ENCODE results near the gene APOA4. TPM values are rescaled to one million over a fixed set of nuclear protein-coding genes. Genes with fewer than 3 reads are reported as not detected.

Gene APOA4
- not detected for total RNA-seq

GRCh38 chr11:116823031-116823843 is at the start of gene APOA4:
TSS of gene APOA4 (minus strand) at chr11:116823304. CDS start at chr11:116823191, 113 bp downstream.
- WGBS, 2 donors (ENCODE audit: low coverage in 1 of 2) = 85% methylated on average over 15 of the region's 16 CpGs; no CpG with 5 or more reads in 1 of the 2 donors
- no peak for DNase-seq
- Histone ChIP-seq H3K4me1 (no peaks in the 10 kb centered on the region), H3K9me3 (no peaks in the 10 kb centered on the region), H3K4me3 (no peak within 1 kb of the TSS), H3K27me3 (no peaks in the 10 kb centered on the region), H3K27ac (no peak within 1 kb of the TSS), H3K36me3 (no peaks in the 10 kb centered on the region)
- intact Hi-C loops (cut with DNase I; ENCODE audit: low total_unique reads) (no loop called here), in situ Hi-C loops (cut with MboI; ENCODE audit: low pct_ligation_motif_present in 1 of 4, low pct_unique_long_range_greater_than_20kb in 1 of 4, low sequenced_read_pairs in 3 of 4) (no loop called here)
- TF ChIP-seq EP300 (IDR thresholded peaks at IDR 0.05; ENCODE audit: low read depth) (no peak), POLR2A (IDR thresholded peaks at IDR 0.05) (no peak), POLR2AphosphoS5 (IDR thresholded peaks at IDR 0.05) (no peak)
- TF ChIP-seq, protein P1, sequence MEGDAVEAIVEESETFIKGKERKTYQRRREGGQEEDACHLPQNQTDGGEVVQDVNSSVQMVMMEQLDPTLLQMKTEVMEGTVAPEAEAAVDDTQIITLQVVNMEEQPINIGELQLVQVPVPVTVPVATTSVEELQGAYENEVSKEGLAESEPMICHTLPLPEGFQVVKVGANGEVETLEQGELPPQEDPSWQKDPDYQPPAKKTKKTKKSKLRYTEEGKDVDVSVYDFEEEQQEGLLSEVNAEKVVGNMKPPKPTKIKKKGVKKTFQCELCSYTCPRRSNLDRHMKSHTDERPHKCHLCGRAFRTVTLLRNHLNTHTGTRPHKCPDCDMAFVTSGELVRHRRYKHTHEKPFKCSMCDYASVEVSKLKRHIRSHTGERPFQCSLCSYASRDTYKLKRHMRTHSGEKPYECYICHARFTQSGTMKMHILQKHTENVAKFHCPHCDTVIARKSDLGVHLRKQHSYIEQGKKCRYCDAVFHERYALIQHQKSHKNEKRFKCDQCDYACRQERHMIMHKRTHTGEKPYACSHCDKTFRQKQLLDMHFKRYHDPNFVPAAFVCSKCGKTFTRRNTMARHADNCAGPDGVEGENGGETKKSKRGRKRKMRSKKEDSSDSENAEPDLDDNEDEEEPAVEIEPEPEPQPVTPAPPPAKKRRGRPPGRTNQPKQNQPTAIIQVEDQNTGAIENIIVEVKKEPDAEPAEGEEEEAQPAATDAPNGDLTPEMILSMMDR (IDR thresholded peaks at IDR 0.05) = no peak

DNA sequence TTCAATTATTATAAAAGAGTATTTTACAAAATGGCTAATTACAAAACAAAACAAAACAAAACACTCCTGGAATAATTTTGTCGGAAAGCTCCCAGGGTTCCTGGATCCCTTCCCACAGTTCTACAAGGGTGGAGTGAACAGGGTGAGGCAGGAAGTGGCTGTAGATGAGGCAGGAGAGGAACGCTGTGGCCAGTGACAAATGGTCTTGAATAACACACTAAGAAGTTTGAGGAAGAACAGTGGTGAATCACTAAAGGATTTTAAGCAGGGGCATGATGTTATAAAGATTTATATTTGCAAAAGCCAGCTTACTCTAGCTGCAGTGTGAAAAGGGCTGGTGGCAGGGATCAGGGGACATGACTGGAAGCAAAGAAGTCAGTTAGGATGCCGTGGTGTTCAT is 48.1 kb upstream of the APOA4 start:
- no peak overlapping the region for H3K4me3 ChIP-seq
- H3K36me3 ChIP-seq = peaks cover 0 to 41% (median 17%) of the 10 kb centered on the region in 4 donors
- in situ Hi-C loops (cut with MboI; ENCODE audit: low pct_ligation_motif_present in 1 of 4, low pct_unique_long_range_greater_than_20kb in 1 of 4, low sequenced_read_pairs in 3 of 4) (loop anchor here in 1 of 4 donors (10.0 kb wide), 1 partner anchor 234 kb away; no protein-coding TSS in a partner anchor), intact Hi-C loops (cut with DNase I; ENCODE audit: low total_unique reads) (no loop called here)
- 42 to 54% methylated on average over 3 of the region's 3 CpGs for WGBS, 2 donors (ENCODE audit: low coverage in 1 of 2)
- H3K4me1 ChIP-seq = peaks cover 0 to 4% (median 0%) of the 10 kb centered on the region in 4 donors
- no peak for TF ChIP-seq EP300 (IDR thresholded peaks at IDR 0.05; ENCODE audit: low read depth)
- TF ChIP-seq, protein P1 (IDR thresholded peaks at IDR 0.05) = no peak
- no peak for TF ChIP-seq POLR2A (IDR thresholded peaks at IDR 0.05)
- no peak for TF ChIP-seq POLR2AphosphoS5 (IDR thresholded peaks at IDR 0.05)
- DNase-seq = no peak
- H3K27ac ChIP-seq = no peak overlapping the region
- H3K9me3 ChIP-seq = no peaks in the 10 kb centered on the region
- no peaks in the 10 kb centered on the region for H3K27me3 ChIP-seq

- Histone ChIP-seq H3K27me3 (no peaks in the 10 kb centered on the region), H3K9me3 (no peaks in the 10 kb centered on the region), H3K4me3 (no peak overlapping the region), H3K27ac (no peak overlapping the region), H3K4me1 (peaks cover 0 to 4% (median 0%) of the 10 kb centered on the region in 4 donors), H3K36me3 (peaks cover 0 to 41% (median 15%) of the 10 kb centered on the region in 4 donors)
- no peak for DNase-seq
- intact Hi-C loops (cut with DNase I; ENCODE audit: low total_unique reads) (no loop called here), in situ Hi-C loops (cut with MboI; ENCODE audit: low pct_ligation_motif_present in 1 of 4, low pct_unique_long_range_greater_than_20kb in 1 of 4, low sequenced_read_pairs in 3 of 4) (loop anchor here in 1 of 4 donors (10.0 kb wide), 1 partner anchor 235 kb away; no protein-coding TSS in a partner anchor)
- 98% methylated on average over 3 of the region's 3 CpGs; no CpG with 5 or more reads in 1 of the 2 donors for WGBS, 2 donors (ENCODE audit: low coverage in 1 of 2)
- TF ChIP-seq POLR2A (IDR thresholded peaks at IDR 0.05) (no peak), POLR2AphosphoS5 (IDR thresholded peaks at IDR 0.05) (no peak), EP300 (IDR thresholded peaks at IDR 0.05; ENCODE audit: low read depth) (no peak)
- TF ChIP-seq, protein P1 (IDR thresholded peaks at IDR 0.05) = no peak
Observed at GRCh38 chr11:116870054-116870453, 47.0 kb upstream of the APOA4 start.

DNA sequence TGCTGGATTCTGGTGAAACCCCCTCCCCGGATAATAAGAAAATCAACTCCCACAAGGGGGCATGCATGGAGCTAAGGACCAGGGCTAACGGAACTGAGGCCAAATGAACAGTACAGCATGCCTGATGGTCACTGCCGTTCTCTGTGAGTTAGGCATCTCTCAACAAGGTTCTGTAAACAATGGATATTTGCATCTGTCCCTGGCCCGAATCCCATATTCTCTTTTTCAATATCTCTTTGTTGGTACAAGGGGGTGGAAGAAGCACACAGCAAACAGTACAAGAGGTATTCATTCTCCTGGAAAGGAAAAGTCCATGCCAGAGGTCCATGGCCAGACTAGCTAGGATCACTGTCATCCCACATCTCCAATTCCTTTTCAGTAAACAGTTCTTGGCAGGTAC is 46.5 kb upstream of the APOA4 start:
- no peak overlapping the region for H3K27ac ChIP-seq
- peaks cover 0 to 4% (median 0%) of the 10 kb centered on the region in 4 donors for H3K4me1 ChIP-seq
- WGBS, 2 donors (ENCODE audit: low coverage in 1 of 2) = 76 to 79% methylated on average over 4 of the region's 4 CpGs
- intact Hi-C loops (cut with DNase I; ENCODE audit: low total_unique reads) = no loop called here
- DNase-seq = no peak
- in situ Hi-C loops (cut with MboI; ENCODE audit: low pct_ligation_motif_present in 1 of 4, low pct_unique_long_range_greater_than_20kb in 1 of 4, low sequenced_read_pairs in 3 of 4) = loop anchor here in 1 of 4 donors (10.0 kb wide), 1 partner anchor 235 kb away; no protein-coding TSS in a partner anchor
- no peak overlapping the region for H3K4me3 ChIP-seq
- peaks cover 0 to 41% (median 17%) of the 10 kb centered on the region in 4 donors for H3K36me3 ChIP-seq
- H3K9me3 ChIP-seq = no peaks in the 10 kb centered on the region
- TF ChIP-seq POLR2A (IDR thresholded peaks at IDR 0.05) (no peak), POLR2AphosphoS5 (IDR thresholded peaks at IDR 0.05) (no peak), EP300 (IDR thresholded peaks at IDR 0.05; ENCODE audit: low read depth) (no peak)
- TF ChIP-seq, protein P1 (IDR thresholded peaks at IDR 0.05) = no peak
- no peaks in the 10 kb centered on the region for H3K27me3 ChIP-seq
